Activated CD4-positive, alpha-beta T cell treated with anti-CD3 and anti-CD28 coated beads for 48 hours (primary cell): Measurements from ENCODE around the gene HOXB7.

ENCODE experiments used
- DNase-seq: peaks from one replicate; pipeline ENCODE4 v3.0.0-alpha.2; 2020

Gene HOXB7

DNA sequence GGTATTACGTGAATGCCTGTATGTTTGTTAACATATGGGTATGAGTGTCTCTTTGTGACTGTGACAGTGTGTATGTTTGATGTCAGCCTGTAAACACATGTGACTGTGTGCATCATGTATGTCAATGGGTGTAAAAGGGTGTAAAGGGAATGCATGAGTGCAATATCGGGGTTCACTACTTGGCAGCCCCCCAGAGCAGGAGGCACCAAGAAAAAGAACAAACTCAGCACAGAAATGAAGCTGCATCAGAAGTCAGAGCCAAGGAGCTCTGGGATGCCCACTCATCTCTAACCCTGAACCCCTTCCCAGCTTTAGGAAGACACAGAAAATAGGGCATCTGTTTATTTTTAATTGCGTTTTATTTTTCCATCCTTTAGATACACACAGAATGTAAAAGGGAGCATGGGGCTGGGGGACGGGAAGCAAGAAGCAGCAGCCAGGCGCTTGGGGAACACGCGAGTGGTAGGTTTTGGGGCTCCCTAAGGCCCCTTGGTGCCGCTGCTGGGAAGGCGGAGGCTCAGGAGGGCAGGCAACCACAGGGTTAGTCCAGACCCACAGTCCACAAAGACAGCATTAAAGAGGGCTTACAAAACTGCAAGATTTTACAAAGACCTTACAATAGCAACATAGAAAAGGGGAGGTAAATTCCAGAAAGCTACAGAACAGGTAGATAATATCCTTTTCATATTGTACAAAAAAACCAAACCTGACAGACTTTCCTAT is 3.8 kb downstream of the HOXB7 start:
- no peak for DNase-seq

DNA sequence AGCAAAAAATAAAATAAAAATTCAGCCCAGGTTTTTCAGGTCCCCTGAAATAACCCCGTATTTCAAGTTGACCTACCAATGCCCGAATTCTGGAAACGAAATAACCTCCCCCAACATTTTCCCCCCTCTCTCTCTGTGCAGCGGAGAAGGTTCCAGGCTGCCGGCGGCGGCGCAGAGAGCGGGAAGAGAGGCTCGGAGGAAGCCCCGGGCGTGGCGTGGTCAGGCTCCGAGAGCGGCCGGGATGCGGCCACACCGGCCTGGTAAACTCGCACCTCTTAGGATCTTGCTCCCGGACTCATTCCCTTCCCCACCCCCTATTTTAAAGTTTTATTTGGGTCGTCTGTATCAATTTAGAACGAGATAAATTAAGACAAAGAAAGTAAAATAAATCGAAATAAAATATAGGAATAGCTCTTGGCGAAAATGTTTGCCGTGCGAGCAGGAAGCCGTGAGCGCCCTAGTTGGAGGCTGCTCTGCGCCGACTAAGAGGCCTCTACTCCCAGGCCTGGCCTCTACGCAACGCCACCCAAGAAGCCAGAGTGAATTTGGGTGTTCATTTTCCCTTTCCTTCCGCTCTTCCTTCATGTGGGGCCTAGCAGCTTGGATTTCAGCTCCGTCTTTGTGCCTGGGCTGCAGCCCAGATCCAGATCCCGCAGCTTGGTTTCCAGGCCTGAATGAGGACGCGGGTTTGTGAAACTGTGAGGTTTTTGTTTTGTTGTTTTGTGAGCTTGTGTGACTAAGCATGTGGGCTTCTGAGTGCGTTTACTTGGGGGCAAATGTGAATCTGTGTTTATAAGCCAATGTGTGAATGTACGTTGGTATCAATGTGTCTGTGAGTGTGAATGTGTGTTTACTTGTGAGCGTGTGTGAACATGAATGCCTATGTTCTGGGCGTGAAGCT is 4.6 kb downstream of the HOXB7 start:
- no peak for DNase-seq

DNA sequence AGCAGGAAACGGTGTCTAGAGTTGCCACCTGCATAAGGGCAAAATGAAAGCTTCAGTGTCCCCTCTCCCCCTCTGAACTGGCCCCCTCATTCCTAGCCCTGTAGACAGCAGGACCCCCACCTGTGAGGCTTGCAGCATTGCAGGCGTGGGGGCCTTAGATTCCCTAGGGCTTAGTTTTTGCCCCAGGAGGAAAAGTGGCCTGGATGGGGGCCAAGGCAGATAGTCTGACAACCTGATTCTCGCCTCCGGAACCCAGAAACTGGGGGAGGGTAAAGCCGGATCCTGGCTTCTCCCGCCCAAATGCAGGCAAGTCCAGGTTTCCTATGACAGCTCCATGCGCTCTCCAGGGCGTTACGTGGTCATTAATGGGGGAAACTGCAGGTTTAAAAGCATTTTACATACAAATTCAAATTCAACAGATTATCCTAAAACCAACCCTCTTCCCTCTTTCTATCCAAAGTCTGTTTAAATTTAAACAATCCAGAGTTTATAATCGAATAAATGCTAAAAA is 5.4 kb downstream of the HOXB7 start:
- no peak for DNase-seq

DNA sequence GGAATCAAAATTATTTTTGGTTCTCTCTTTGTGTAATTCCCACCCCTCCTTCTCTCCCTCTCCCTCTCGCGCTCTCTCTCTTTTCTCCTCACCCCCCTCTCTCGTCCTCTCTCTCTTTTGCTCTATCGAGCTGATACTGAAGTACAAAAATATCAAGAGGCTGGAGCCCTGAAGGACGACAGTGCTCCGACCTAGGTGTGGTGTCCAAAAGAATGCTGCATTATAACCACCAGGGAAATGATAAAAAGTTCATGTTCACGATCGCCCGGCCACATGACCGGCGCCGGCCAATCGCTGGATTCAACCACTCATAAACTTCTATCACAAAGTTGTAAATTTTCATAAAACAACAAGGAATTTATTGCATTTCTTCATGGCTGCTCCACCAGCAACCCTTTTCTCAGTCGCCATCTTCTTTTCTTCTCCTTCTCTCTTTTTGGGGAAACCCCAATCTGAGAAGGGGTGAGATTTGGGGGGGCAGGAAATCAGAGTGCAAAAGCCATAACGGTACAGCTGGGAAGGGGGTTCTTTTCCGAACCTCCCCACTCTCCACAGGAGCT is 6.0 kb downstream of the HOXB7 start, which contains the start of gene HOXB6:
TSS of gene HOXB6 (minus strand) at position 217 of the 560 bp plus-strand sequence. CDS start 6,836 bp downstream, outside the sequence.
- DNase-seq, result no peak

DNA sequence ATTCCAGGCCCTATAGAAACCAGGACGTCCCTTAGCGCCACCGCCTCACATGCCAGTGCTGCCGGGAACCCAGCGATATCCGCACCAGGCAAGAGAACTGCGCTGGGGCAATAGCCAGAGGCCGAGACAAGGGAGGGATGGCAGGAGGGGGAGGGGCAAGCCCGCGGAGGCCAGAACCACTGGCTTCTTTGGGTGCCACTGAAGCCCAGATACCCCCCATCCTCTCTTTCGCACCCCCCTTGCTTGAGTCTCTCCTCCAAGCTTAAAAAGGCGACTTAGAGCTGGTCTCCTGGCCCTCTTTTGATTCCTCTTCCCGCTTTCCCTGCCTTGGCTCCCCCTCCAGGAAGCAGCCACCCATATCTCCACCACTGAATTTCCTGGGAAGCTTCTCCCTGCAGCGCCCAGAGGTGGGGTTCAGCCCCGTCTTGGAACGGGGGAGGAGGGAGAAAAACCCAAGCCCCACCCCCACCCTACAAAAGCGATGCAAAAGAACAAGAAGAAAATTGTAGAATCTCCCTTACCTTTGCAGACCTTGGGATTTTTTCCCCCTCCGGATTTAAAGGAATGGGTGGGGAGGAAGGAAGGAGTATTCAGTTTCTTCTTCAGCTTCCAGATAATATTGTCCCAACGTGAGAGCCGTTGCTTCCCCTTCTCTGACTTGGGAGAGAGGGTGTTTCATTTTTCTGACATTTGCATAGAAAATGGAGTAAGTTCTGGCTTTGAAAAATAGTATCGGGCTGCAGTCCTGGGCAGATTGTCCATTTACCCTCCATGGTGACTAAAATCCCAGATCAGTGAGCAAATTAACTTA is 6.7 kb downstream of the HOXB7 start:
- DNase-seq, result no peak

DNA sequence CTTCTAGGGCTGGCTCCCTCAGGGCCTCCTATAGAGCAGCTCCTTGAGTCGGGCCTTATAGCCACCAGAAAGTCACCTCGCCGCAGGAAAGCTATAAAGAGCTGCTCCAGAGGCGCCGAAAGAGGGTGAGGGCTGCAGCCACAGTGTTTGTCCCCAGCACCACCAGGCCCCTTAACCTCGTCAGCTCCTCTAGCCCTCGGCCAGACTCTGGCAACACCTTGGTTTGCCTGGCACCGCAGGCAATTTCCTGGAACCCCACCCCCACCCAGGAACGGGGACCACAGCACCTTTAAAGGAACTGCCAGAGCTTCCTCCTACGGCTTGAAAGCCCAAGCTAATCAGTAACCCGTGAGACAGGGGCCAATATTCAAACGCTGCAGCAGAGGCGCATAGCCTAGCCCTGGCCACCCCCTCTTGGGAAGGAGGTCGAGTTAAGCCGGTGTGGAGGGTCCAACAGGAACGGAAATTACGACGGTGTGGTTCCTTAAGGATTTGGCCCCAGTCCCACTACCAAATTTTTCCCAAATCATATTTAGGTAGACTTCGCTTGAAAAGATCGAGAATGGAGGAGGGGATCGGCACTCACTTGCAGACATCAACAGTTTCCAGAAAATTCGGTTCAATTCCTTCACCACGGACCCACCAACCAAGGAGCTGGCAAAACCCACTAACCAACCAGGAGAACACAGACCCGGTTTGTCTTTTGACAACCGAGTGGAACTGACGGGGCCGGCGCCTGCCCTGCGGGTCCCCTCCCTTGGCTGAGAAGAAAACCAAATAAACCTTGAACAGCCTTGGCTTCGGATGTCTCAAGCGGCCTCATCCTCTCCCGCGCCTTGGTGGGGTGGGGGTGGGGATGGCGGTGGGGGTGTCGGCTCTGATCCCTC is 9.0 kb downstream of the HOXB7 start:
- DNase-seq, result no peak

DNA sequence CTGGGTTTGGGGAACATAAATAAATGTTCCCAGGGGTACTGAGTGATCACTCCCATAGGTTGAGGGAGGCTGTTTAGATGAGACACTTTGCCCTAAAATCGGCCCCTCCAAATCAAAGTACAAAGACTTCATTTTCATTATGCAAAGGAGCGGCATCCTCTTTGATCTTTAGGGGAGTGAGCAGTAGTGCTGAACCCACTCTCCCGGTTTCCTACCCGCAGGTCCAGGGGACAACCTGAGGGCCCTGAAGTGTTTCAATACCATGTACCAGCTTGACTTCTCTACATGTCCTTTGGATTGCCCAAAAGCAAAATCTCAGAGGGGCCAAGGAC is 9.6 kb downstream of the HOXB7 start:
- DNase-seq, result no peak

DNA sequence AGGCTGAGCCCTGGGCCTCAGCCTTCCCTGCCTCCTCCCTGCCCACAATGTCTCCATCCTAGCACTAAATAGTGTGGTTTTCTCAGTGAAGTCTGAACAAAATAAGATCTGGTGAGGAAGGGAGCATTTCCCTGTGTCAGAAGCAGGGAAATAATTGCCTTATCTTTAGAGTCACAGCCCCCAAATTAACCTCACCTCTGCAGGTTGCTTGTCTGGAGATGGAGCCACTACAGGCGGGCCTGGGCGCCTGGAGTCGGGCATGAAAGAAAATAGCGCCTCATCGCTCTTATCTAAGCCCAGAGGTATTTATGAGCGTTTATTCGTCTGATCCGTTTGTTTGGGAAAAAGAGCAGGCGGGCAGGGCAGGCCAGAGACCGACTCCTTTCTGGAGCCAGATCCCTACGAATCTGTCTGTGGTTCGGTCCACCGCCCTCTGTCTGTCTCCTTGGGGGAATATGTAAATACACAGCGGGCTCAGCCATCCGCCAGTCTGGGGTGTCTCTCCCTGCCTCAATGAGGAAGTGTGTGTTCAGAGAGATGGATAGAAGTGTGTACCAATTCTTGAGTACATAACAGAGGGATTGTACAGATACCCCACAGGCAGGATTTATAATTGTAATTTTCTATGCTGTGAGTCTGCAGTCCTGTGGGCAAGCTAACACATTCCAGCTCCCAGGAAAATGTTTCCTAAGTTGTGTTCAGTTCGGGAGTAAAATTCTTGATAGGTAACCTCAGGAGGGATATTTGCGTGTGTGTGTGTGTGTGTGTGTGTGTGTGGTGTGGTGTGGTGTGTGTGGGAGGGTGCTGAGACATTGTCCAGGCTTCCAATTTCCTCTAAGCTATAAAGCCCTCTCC is 10.3 kb downstream of the HOXB7 start:
- no peak for DNase-seq

DNA sequence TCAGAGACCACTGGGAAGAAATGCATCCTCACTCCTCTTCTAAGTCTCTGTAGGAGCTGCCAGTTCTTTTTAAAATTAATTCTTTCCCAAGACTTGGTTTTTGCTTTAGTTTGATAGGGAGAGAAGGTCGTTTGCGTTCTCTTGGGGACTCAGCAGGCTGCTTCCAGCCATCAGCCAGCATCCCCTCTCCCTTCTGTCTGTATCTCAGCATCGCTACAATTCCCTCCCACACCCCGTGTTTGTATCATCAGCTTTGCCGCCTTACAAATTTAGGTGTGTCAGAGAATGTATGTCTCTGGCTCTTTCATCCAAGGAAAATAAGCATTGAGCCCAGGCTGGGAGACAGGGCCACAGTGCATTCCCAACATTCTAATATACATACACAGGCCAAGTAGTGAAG is 11.5 kb downstream of the HOXB7 start:
- no peak for DNase-seq

DNA sequence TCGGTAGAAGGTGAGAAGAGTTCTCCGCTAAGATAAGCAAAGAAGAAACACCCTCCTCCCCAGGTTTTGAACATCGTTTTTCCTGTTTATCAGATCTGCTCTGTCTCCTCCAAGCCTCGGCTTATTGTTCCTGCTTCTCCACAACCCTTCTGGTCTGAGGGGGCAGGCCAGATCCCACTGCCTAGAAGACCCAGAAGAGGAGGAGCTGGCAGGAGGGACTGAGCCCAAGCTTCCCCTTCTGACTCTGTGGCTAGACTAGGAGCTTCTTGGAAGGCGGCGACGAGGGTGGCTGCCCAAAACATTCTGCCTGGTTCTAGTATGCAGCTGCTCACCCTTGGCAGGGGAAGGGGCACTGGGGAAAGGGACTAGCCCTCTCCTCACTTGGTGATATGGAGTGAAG is 12.1 kb downstream of the HOXB7 start:
- DNase-seq, result no peak

DNA sequence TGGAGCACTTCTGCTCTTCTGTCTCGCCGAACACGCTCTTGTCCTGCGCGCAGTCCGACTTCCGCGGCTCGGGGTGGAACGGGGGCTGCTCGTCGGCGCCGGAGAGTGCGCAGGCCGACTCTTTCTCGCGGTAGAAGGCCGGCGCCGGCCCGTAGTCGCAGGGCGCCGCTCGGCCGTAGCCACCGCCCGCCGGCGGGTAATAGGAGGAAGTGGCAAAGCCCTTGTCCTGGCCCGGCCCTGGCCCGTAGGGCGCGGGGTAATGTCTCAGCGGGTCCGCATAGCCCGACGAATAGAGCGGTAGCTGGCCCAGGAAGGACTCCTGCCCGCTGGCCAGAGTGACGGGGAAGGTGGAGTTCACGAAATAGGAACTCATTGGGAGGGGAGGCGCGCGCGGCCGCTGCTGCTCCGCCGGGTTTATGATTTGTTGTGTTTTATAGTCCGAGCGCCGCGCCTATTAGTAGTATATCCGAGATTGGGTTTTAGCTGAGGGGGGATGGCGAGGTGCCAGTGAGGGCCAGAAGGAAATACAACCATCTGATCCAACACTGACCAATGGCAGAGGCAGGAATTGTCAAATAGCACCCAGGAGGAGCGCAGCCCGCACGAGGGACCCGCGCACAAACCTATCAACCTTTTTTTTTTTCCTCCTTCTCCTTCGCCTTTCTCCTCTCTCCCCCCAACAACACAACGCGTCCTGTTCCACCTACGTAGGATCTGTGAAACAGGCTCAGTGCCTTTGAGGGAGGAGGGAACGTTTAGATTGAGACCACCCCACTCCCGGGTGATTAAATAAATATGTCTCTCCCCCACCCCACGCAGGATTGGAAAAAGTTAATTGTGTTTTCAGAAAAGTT is 12.8 kb downstream of the HOXB7 start:
- DNase-seq, result peak; percentile 48

DNA sequence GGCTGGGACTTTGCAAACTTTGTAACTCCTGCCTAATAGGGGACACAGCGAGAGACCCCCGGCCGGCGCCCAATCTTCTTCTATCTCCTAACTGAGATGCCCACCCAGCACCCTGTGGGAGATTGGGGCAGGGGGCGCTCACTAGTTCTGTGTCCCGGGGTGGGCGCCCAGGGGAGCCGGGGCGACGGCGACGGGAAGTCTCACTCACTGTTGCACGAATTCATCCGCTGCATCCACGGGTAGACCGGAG is 13.4 kb downstream of the HOXB7 start:
- no peak for DNase-seq

DNA sequence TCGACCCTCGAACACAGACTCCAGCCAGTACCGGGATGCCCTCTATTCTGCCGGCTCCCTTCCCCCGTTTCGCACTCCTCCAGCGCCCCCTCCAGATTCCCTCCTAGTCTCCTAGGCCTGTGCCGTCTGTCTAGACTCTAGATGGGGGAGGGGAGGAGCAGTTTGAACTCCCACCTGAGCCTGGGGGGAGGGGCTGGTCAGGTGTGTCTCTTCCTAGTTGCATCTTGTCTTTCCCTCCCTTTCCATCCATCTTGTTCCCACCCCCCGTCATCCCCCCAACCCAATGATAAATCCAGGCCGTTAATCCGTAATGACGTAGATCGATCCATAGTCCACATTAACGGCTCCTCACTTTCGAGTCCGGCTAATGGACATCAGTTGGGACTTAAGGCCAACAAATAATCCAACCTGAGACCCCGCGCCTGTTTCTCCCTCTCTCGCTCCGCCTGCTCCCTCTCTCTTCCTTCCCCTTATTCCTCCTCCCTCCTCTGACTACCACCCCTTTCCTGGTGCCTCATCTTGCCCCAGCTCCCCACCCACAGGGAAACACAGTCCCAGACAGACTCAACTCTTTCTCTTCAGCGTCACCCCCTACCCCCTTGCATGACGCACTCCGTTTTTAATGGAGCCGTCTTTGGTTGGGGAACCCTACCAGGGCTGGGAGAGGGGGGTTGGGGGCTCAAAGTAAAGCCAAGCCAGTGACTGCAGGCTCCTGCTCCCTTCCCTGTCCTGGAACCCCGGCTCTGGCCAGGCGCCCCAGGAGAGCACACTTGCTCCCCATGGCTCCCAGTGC is 13.9 kb downstream of the HOXB7 start:
- DNase-seq, result no peak

DNA sequence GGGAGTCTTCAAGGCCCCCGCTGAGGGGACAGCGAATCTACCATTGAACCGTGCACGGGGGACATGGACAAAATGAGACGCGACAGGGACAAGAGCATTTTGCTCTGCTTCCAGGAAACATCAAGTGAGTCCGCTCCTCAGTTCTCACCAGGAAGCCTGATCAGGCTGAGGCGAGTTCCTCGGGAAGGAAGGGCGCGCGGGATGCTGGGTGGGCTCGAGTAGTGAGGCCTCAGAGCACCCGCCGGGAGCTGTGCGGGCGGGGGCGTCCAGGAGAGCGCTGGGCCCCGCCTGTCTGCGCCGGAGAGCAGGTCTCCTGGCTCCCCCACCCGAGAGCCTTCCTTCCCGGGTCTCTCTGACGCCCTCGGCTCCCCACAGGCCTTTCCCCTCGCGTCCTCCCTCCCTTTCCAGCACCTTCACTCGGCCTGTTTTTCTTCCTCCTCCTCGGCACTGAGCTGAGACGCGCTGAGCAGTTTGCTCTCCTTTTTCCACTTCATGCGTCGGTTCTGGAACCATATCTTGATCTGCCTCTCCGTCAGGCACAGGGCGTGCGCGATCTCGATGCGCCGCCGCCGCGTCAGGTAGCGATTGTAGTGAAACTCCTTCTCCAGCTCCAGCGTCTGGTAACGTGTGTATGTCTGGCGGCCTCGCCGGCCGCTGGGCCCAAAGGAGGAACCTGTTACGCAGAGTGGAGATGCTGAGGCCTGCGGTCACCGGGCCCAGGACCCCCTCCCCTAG is 14.7 kb downstream of the HOXB7 start:
- peak; percentile 75 for DNase-seq

DNA sequence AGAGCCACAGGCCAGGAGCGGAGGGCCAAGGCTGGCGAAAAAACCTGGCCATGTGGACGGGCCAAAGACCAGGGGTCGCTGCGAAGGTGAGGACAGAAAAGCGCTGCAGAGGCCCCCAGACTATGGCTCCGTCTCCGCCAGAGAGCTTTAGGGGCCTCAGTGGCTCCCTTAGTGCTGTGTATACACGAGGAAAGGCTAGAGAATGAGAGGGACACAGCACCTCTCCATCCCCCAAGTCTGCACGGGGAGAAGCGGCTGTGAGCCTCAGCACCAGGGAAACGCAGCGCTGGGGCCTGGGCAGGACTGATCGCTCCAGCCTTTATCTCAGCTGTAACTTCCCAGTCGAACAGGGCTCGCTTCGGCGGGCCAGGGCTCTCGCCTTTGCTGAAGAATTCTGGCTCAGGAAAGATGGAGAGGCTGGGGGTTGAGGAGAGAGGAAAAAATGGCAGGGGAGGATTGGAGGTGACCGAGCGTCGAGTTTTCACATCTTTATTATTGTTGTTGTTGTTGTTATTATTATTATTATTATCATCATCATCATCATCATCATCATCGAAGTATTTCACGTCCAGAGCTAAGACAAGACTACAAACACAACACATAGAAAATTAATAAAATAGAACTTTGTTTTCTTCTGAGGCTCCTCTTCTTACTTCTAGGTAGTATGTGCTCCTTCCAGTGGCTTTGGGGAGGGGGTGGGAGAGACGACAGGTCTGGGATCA is 15.4 kb downstream of the HOXB7 start:
- DNase-seq, result no peak

DNA sequence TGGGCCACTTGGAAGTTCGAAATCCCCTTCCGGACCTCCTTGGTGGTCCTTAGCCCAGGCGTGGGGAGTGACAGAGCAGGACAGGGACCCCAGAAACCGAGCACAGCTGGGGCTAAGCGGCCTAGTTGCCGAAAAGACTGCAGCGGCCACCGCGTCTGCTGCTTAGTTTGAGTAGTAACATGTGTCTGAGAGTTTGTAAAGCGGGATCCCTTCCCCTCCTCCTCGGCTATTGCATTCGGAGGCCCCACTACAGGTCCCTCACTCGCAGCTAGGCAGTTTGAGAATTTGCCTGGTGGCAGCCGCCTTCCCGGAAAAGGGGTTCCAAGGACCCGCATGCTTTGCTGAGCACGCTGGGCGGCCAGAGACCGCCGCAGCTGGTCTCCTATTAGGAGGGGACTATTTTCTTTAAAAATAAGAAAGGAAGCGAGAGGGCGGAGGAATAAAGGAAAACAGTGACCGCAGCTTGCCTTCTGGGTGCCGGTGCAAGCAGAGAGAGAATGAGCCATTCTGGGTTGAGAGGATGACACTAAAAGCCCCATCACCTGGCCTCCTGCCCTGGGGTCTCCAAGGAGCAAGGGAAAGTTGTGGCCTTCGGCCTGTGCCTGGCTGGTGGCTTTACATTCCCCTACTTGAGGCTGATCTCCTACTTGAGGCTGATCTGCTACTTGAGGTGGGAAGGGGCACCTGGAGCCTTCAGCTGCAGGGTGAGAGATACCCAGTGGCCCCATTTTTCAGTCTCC is 16.1 kb downstream of the HOXB7 start:
- no peak for DNase-seq
